GM12878 (cell line): Measurements from ENCODE around the gene RCC1. TPM values are rescaled to one million over a fixed set of nuclear protein-coding genes. Genes with fewer than 3 reads are reported as not detected.

Source experiments
- ATAC-seq: fragments of 200-7000 bp; cut with Tn5 transposase; 3 replicates; pipeline ENCODE4 v1.9.1; 2020; ENCODE audit warnings: mild to moderate bottlenecking, moderate library complexity
- BruUV-seq: library from RNA; stranded (reverse); fragments of 400-500 nt; replicated peaks from 2 replicates; lab custom pipeline; 2021; lab: Mats Ljungman, UMichigan
- CTCF ChIA-PET: fragments of 300-600 bp; sonication (Branson Sonifier 250); formaldehyde crosslinking; extraction: SDS; loops from one replicate; lab custom pipeline; 2021; ENCODE audit warnings: inconsistent platforms; lab: Yijun Ruan, JAX
- POLR2A ChIA-PET: fragments of 350-600 bp; formaldehyde crosslinking; extraction: SDS; loops from one replicate; lab custom pipeline; 2021; ENCODE audit warnings: inconsistent platforms; lab: Charles Lee
- RAD21 ChIA-PET: fragments of 300-600 bp; sonication (Branson Sonifier 250); formaldehyde crosslinking; loops from one replicate; lab custom pipeline; 2023; ENCODE audit warnings: antibody characterized with exemption; ENCODE audit not compliant: unreplicated experiment; lab: Charles Lee
- SMC1A ChIA-PET: fragments of 300-600 bp; sonication (Branson Sonifier 250); formaldehyde crosslinking; loops from one replicate; lab custom pipeline; 2023; ENCODE audit not compliant: unreplicated experiment, uncharacterized antibody; lab: Charles Lee
- DNase-seq: peaks from one replicate; pipeline ENCODE4 v3.0.0-alpha.2; 2011; ENCODE audit warnings: low read depth, low spot score
- FAIRE-seq: peaks from 3 replicates; lab custom pipeline; 2011; peaks lifted over from hg19 to GRCh38; lab: Jason Lieb, UNC
- H2AFZ ChIP-seq: 2 replicates; pipeline ENCODE4 v1.6.0; 2011; ENCODE audit warnings: low read depth, low read length, control low read depth; ENCODE audit not compliant: control insufficient read depth
- H3K27ac ChIP-seq: 2 replicates; pipeline ENCODE4 v1.5.1; 2011; ENCODE audit warnings: control low read depth; ENCODE audit not compliant: control insufficient read depth, insufficient read depth
- H3K27me3 ChIP-seq, 2 experiments: replicated peaks in 1 of 2; 2 replicates each; pipeline versions ENCODE4 v1.6.0 to v1.6.1; 2011; ENCODE audit warnings: low read length in 1 of 2; ENCODE audit not compliant: control insufficient read depth in 2 of 2, insufficient read depth in 2 of 2
- H3K36me3 ChIP-seq, 2 experiments: 2 replicates each; pipeline ENCODE4 v1.5.1; 2011; ENCODE audit warnings: low read length in 1 of 2; ENCODE audit not compliant: control insufficient read depth in 2 of 2, insufficient read depth in 2 of 2
- H3K4me1 ChIP-seq: 2 replicates; pipeline ENCODE4 v1.6.1; 2011; ENCODE audit warnings: mild to moderate bottlenecking, low read length, moderate library complexity, mixed read lengths; ENCODE audit not compliant: control insufficient read depth, insufficient read depth
- H3K4me2 ChIP-seq: 2 replicates; pipeline ENCODE4 v1.6.0; 2011; ENCODE audit warnings: control low read depth; ENCODE audit not compliant: control insufficient read depth, insufficient read depth
- H3K4me3 ChIP-seq: fragments of 200-600 bp; sonication (generic); 2 replicates; pipeline ENCODE4 v1.5.1; 2016
- H3K79me2 ChIP-seq: 2 replicates; pipeline ENCODE4 v1.6.0; 2011; ENCODE audit warnings: low read length; ENCODE audit not compliant: control insufficient read depth, insufficient read depth
- H3K9ac ChIP-seq: 2 replicates; pipeline ENCODE4 v1.8.0; 2011; ENCODE audit warnings: low read length, control low read depth, mixed read lengths; ENCODE audit not compliant: control insufficient read depth, insufficient read depth
- H3K9me3 ChIP-seq: replicated peaks from 3 replicates; pipeline ENCODE4 v1.5.1; 2011; ENCODE audit warnings: mild to moderate bottlenecking, low read length; ENCODE audit not compliant: control insufficient read depth, insufficient read depth
- H4K20me1 ChIP-seq: 2 replicates; pipeline ENCODE4 v1.6.0; 2011; ENCODE audit not compliant: control insufficient read depth, insufficient read depth
- CEBPB ChIP-seq, 2 experiments: fragments of 150-350 bp in 1 of 2; IDR thresholded peaks; 2 replicates each; pipeline ENCODE4 v1.6.1; 2012 to 2014; ENCODE audit warnings: low read depth in 2 of 2, low read length in 2 of 2, borderline replicate concordance in 1 of 2, inconsistent platforms in 1 of 2
- NFIC ChIP-seq: IDR thresholded peaks from 2 replicates; pipeline ENCODE4 v1.6.1; 2012; ENCODE audit warnings: low read depth, mild to moderate bottlenecking, inconsistent platforms, low read length, moderate library complexity
- NFYA ChIP-seq: IDR thresholded peaks from 2 replicates; pipeline ENCODE4 v1.6.1; 2011; ENCODE audit warnings: low read depth, mild to moderate bottlenecking, low read length, improper control_type of control experiment, borderline replicate concordance
- RCOR1 ChIP-seq: conservative IDR thresholded peaks from 2 replicates; pipeline ENCODE4 v1.6.1; 2012; ENCODE audit warnings: low read depth, low read length, improper control_type of control experiment
- SMARCA5 ChIP-seq: fragments of 450-650 bp; IDR thresholded peaks from 2 replicates; pipeline ENCODE4 v1.6.1; 2017; ENCODE audit warnings: mild to moderate bottlenecking
- YBX1 ChIP-seq: fragments of 450-650 bp; IDR thresholded peaks from 2 replicates; pipeline ENCODE4 v1.6.1; 2016; ENCODE audit warnings: antibody characterized with exemption
- ZNF384 ChIP-seq: IDR thresholded peaks from 2 replicates; pipeline ENCODE4 v1.6.1; 2012; ENCODE audit warnings: low read depth, mild to moderate bottlenecking, low read length, improper control_type of control experiment, borderline replicate concordance
- WGBS: methylation state at CpG from one replicate; pipeline ENCODE4 v1.1.6; 2016; ENCODE audit warnings: low lambda C conversion rate; ENCODE audit not compliant: insufficient replicate concordance, insufficient coverage; ENCODE audit errors: missing lambda C conversion rate; 5-methylcytosine and 5-hydroxymethylcytosine counted together
- in situ Hi-C: fragments of 300-500 bp; cut with MboI; formaldehyde crosslinking; loops from 9 replicates; pipeline ENCODE4 v1.14.3; 2018; ENCODE audit warnings: mixed read lengths
- intact Hi-C: fragments of 100-400 bp; cut with micrococcal nuclease; formaldehyde crosslinking; loops from one replicate; pipeline ENCODE4 v1.14.2; 2022; ENCODE audit not compliant: unreplicated experiment
- polyA plus RNA-seq, 11 experiments: library from polyadenylated mRNA; depleted of rRNA in 4 of 11; unstranded in 6 of 11; stranded (reverse) in 5 of 11; fragments of >200 nt; fragmentation: Nextera tagmentation in 4 of 11; fragmentation: Illumina TruSeq in 1 of 11; extraction: Ambion mirVana in 4 of 11; extraction: Trizol in 1 of 11; gene quantifications; 1 replicate in 1 of 11; 2 replicates in 10 of 11; pipeline versions ENCODE4 v1.2.1 to v1.2.3, GENCODE V29; 2011 to 2016; ENCODE audit warnings: inconsistent platforms in 2 of 11, missing spikeins in 2 of 11, low read depth in 1 of 11
- total RNA-seq, 4 experiments: library from RNA; depleted of rRNA in 3 of 4; stranded (reverse); fragments of >200 nt in 3 of 4; fragmentation: Illumina TruSeq in 1 of 4; extraction: Trizol in 1 of 4; gene quantifications; 2 replicates each; pipeline versions ENCODE4 v1.2.1 to v1.2.3, GENCODE V29; 2013 to 2021
- TF ChIP-seq, protein P1 (sequence below): IDR thresholded peaks from 2 replicates; pipeline ENCODE4 v1.6.1; 2012; ENCODE audit warnings: low read depth, low read length, improper control_type of control experiment
- TF ChIP-seq, protein P2 (sequence below): fragments of 450-650 bp; formaldehyde crosslinking; IDR thresholded peaks from 2 replicates; pipeline ENCODE4 v1.5.0; 2022; ENCODE audit warnings: mild to moderate bottlenecking, missing genetic modification characterization
- TF ChIP-seq, protein P3 (sequence below), 3 experiments: IDR thresholded peaks in 2 of 3; conservative IDR thresholded peaks in 1 of 3; 2 replicates each; pipeline ENCODE4 v1.5.1; 2011; ENCODE audit warnings: low read depth in 3 of 3, low read length in 3 of 3, mild to moderate bottlenecking in 3 of 3, control low read depth in 2 of 3, moderate library complexity in 2 of 3, inconsistent platforms in 1 of 3, mixed read lengths in 1 of 3; ENCODE audit not compliant: control insufficient read depth in 2 of 3, insufficient read depth in 1 of 3; ENCODE audit errors: extremely low read depth in 1 of 3

Gene RCC1
- total and polyA plus RNA-seq, 10 of the 15 experiments (the other 5 are each of a cell fraction or from before 2014, with no cell fraction given): 8.3 to 99.4 (median 74.6) TPM

DNA sequence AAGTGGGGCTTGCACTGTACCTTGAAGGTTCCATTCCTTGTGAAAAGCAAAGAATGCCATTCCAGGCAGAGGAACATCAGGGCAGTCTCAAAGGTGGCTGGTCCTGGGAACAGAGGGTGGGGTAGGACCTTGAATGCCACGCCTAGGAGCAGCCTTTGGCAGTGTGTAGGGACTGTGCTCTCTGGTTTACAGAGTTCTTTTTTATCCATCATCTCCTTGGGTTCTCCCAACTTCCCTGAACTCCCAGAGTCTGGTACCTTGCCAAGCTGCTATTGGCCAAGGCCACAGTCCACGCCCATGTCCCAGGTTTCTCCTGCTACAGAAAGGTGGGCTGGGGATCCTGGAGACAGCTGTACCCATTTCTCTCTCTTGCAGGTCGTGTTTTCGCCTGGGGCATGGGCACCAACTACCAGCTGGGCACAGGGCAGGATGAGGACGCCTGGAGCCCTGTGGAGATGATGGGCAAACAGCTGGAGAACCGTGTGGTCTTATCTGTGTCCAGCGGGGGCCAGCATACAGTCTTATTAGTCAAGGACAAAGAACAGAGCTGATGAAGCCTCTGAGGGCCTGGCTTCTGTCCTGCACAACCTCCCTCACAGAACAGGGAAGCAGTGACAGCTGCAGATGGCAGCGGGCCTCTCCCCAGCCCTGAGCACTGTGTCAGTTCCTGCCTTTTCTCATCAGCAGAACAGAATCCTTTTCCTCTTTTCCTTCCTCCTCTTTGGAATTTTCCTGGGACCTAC, 31.8 kb downstream of the RCC1 start:
- H2AFZ ChIP-seq: no peak overlapping the region
- H3K4me3 ChIP-seq: no peak overlapping the region
- ChIA-PET RAD21 (no interaction called here), POLR2A (no interaction called here), CTCF (interaction anchor here (1.0 kb wide), 1 partner anchor 214 kb away, joined by 3 read pairs; no protein-coding TSS in a partner anchor), SMC1A (no interaction called here)
- no peaks in the 10 kb centered on the region for H3K27me3 ChIP-seq
- FAIRE-seq (no peak), DNase-seq (no peak), ATAC-seq (no peak)
- in situ Hi-C loops (no loop called here), intact Hi-C loops (no loop called here)
- no TSS peak for BruUV-seq
- no peak overlapping the region for H3K9ac ChIP-seq
- 97% methylated on average over 8 of the region's 8 CpGs for WGBS
- no peak overlapping the region for H3K27ac ChIP-seq
- no peaks in the 10 kb centered on the region for H3K9me3 ChIP-seq
- TF ChIP-seq NFYA (no peak), CEBPB (IDR thresholded peaks at IDR 0.05; ENCODE audit: borderline replicate concordance in 1 of 2, low read depth in 2 of 2, low read length in 2 of 2) (no peak), SMARCA5 (no peak), ZNF384 (no peak), YBX1 (no peak)
- H4K20me1 ChIP-seq: no peaks in the 10 kb centered on the region
- H3K36me3 ChIP-seq: peaks cover 25 to 33% of the 10 kb centered on the region in 2 experiments; a peak in 3 of 4 replicates
- no peaks in the 10 kb centered on the region for H3K4me1 ChIP-seq
- H3K79me2 ChIP-seq: no peaks in the 10 kb centered on the region
- no peak overlapping the region for H3K4me2 ChIP-seq

DNA sequence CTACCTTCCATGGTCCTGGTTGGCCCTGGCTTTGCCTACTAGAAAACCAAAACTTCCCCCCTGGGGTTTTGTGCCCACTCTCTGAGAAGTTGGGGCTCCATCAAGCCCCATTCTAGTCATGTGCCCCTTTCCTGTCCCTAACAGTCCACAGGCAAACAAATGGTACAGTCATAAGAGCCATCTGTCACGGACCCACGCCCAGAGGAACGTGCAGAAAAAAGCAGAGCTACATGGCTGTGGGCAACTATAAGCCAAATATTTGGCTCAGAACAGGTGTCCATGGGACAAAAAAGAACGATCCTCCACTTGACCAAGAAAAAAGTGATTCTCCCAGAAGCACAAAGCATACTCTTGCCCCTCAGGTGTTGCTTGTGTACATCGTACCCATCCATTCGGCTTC, 32.4 kb downstream of the RCC1 start:
- no peak; the same call in 2 of the 3 replicates for ATAC-seq
- H3K79me2 ChIP-seq: no peaks in the 10 kb centered on the region
- BruUV-seq: TSS peak; percentile 82
- no peaks in the 10 kb centered on the region for H3K9me3 ChIP-seq
- SMC1A ChIA-PET: no interaction called here
- CTCF ChIA-PET: interaction anchor here (1.0 kb wide), 1 partner anchor 213 kb away, joined by 3 read pairs; no protein-coding TSS in a partner anchor
- POLR2A ChIA-PET: no interaction called here
- WGBS: 64% methylated on average over 6 of the region's 6 CpGs
- intact Hi-C loops (no loop called here), in situ Hi-C loops (no loop called here)
- H3K27me3 ChIP-seq: no peaks in the 10 kb centered on the region
- H3K27ac ChIP-seq: no peak overlapping the region
- no peak for FAIRE-seq
- H3K4me1 ChIP-seq: no peaks in the 10 kb centered on the region
- H3K36me3 ChIP-seq: peaks cover 25 to 33% of the 10 kb centered on the region in 2 experiments; a peak in 3 of 4 replicates
- no peak overlapping the region for H2AFZ ChIP-seq
- no peak overlapping the region for H3K4me2 ChIP-seq
- RAD21 ChIA-PET: interaction anchor here (0.6 kb wide), 1 partner anchor 442 kb away, joined by 3 read pairs; no protein-coding TSS in a partner anchor
- no peak for DNase-seq
- H3K9ac ChIP-seq: no peak overlapping the region
- no peak overlapping the region for H3K4me3 ChIP-seq
- no peaks in the 10 kb centered on the region for H4K20me1 ChIP-seq
- TF ChIP-seq, protein P1, sequence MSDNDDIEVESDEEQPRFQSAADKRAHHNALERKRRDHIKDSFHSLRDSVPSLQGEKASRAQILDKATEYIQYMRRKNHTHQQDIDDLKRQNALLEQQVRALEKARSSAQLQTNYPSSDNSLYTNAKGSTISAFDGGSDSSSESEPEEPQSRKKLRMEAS: no peak
- TF ChIP-seq, protein P2, sequence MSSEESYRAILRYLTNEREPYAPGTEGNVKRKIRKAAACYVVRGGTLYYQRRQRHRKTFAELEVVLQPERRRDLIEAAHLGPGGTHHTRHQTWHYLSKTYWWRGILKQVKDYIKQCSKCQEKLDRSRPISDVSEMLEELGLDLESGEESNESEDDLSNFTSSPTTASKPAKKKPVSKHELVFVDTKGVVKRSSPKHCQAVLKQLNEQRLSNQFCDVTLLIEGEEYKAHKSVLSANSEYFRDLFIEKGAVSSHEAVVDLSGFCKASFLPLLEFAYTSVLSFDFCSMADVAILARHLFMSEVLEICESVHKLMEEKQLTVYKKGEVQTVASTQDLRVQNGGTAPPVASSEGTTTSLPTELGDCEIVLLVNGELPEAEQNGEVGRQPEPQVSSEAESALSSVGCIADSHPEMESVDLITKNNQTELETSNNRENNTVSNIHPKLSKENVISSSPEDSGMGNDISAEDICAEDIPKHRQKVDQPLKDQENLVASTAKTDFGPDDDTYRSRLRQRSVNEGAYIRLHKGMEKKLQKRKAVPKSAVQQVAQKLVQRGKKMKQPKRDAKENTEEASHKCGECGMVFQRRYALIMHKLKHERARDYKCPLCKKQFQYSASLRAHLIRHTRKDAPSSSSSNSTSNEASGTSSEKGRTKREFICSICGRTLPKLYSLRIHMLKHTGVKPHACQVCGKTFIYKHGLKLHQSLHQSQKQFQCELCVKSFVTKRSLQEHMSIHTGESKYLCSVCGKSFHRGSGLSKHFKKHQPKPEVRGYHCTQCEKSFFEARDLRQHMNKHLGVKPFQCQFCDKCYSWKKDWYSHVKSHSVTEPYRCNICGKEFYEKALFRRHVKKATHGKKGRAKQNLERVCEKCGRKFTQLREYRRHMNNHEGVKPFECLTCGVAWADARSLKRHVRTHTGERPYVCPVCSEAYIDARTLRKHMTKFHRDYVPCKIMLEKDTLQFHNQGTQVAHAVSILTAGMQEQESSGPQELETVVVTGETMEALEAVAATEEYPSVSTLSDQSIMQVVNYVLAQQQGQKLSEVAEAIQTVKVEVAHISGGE (CRISPR knock-in tag): no peak
- TF ChIP-seq, protein P3, sequence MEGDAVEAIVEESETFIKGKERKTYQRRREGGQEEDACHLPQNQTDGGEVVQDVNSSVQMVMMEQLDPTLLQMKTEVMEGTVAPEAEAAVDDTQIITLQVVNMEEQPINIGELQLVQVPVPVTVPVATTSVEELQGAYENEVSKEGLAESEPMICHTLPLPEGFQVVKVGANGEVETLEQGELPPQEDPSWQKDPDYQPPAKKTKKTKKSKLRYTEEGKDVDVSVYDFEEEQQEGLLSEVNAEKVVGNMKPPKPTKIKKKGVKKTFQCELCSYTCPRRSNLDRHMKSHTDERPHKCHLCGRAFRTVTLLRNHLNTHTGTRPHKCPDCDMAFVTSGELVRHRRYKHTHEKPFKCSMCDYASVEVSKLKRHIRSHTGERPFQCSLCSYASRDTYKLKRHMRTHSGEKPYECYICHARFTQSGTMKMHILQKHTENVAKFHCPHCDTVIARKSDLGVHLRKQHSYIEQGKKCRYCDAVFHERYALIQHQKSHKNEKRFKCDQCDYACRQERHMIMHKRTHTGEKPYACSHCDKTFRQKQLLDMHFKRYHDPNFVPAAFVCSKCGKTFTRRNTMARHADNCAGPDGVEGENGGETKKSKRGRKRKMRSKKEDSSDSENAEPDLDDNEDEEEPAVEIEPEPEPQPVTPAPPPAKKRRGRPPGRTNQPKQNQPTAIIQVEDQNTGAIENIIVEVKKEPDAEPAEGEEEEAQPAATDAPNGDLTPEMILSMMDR (IDR thresholded peaks at IDR 0.05 in 2 of 3, conservative IDR thresholded peaks at IDR 0.05 in 1 of 3; ENCODE audit: control insufficient read depth in 2 of 3, extremely low read depth in 1 of 3, insufficient read depth in 1 of 3, low read depth in 3 of 3, low read length in 3 of 3): no peak
- TF ChIP-seq NFIC: no peak
- TF ChIP-seq RCOR1: no peak
